ENCODE results near the gene NTM.
"Not testable (repeated sequence)": the region's sequence is repeated elsewhere in the genome, so short reads cannot be mapped to it uniquely, and the experiment has no call there.

DNA sequence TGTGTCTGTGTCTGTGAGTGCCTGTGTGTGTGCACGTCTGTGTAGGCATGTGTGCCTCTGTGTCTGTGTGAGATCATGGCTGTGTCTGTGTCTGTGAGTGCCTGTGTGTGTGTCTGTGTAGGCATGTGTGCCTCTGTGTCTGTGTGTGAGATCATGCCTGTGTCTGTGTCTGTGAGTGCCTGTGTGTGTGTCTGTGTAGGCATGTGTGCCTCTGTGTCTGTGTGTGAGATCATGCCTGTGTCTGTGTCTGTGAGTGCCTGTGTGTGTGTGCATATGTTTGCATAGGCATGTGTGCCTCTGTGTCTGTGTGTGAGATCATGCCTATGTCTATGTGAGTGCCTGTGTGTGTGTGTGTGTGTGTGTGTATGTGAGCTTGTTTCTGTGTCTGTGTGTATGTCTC is 310.0 kb downstream of the NTM start:
- not testable (repeated sequence) for TF ChIP-seq POLR2A (IDR thresholded peaks at IDR 0.05)
- TF ChIP-seq, protein P1, sequence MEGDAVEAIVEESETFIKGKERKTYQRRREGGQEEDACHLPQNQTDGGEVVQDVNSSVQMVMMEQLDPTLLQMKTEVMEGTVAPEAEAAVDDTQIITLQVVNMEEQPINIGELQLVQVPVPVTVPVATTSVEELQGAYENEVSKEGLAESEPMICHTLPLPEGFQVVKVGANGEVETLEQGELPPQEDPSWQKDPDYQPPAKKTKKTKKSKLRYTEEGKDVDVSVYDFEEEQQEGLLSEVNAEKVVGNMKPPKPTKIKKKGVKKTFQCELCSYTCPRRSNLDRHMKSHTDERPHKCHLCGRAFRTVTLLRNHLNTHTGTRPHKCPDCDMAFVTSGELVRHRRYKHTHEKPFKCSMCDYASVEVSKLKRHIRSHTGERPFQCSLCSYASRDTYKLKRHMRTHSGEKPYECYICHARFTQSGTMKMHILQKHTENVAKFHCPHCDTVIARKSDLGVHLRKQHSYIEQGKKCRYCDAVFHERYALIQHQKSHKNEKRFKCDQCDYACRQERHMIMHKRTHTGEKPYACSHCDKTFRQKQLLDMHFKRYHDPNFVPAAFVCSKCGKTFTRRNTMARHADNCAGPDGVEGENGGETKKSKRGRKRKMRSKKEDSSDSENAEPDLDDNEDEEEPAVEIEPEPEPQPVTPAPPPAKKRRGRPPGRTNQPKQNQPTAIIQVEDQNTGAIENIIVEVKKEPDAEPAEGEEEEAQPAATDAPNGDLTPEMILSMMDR (IDR thresholded peaks at IDR 0.05 in 8 of 11, conservative IDR thresholded peaks at IDR 0.05 in 3 of 11) = not testable (repeated sequence)

Measured in spleen (tissue), 7 donors.